Aorta (tissue), 5 donors: ENCODE results near the gene CREB5. TPM values are rescaled to one million over a fixed set of nuclear protein-coding genes. Genes with fewer than 3 reads are reported as not detected.
"Not testable (repeated sequence)": the region's sequence is repeated elsewhere in the genome, so short reads cannot be mapped to it uniquely, and the experiment has no call there.

ENCODE experiments used
- ATAC-seq: fragments of 200-7000 bp; cut with Tn5 transposase; one replicate; pipeline ENCODE4 v1.9.1; 2022; ENCODE audit warnings: moderate library complexity; ENCODE audit not compliant: low FRiP score
- DNase-seq, 2 donors: peaks; one replicate each; pipeline ENCODE4 v3.0.0-alpha.2; 2020
- H3K27ac ChIP-seq, 2 donors: one replicate each; pipeline ENCODE4 v1.5.1; 2013; ENCODE audit warnings: low read length in 2 of 2, mild to moderate bottlenecking in 2 of 2, moderate library complexity in 2 of 2, control low read depth in 1 of 2, inconsistent platforms in 1 of 2, low read depth in 1 of 2
- H3K27me3 ChIP-seq, 2 donors: one replicate each; pipeline ENCODE4 v1.6.1; 2013; ENCODE audit warnings: control low read depth in 1 of 2, low read length in 1 of 2, mild to moderate bottlenecking in 1 of 2, moderate library complexity in 1 of 2; ENCODE audit not compliant: insufficient read depth in 2 of 2, control insufficient read depth in 1 of 2
- H3K36me3 ChIP-seq, 2 donors: one replicate each; pipeline ENCODE4 v1.6.1; 2013; ENCODE audit warnings: control low read depth in 1 of 2, low read length in 1 of 2, mild to moderate bottlenecking in 1 of 2; ENCODE audit not compliant: insufficient read depth in 2 of 2, control insufficient read depth in 1 of 2
- H3K4me1 ChIP-seq, 2 donors: one replicate each; pipeline ENCODE4 v1.6.1; 2013; ENCODE audit warnings: low read length in 2 of 2, control low read depth in 1 of 2, mild to moderate bottlenecking in 1 of 2, moderate library complexity in 1 of 2; ENCODE audit not compliant: insufficient read depth in 2 of 2, control insufficient read depth in 1 of 2
- H3K4me3 ChIP-seq, 2 donors: one replicate each; pipeline ENCODE4 v1.5.1; 2013; ENCODE audit warnings: low read length in 2 of 2, control low read depth in 1 of 2, mild to moderate bottlenecking in 1 of 2
- H3K9me3 ChIP-seq: one replicate; pipeline ENCODE4 v1.6.1; 2013; ENCODE audit warnings: mild to moderate bottlenecking, low read length; ENCODE audit not compliant: control insufficient read depth
- WGBS, 2 donors: extraction: QIAGEN DNeasy Blood & Tissue Kit; methylation state at CpG; one replicate each; pipeline ENCODE4 v1.1.7; 2013; 5-methylcytosine and 5-hydroxymethylcytosine counted together
- intact Hi-C, 2 donors: fragments of 100-400 bp; cut with DNase I; formaldehyde crosslinking; loops; one replicate each; pipeline versions ENCODE4 v1.14.2 to v1.15.0; 2022
- polyA plus RNA-seq, 2 donors: library from polyadenylated mRNA; stranded (reverse); fragments of 200-250 nt; gene quantifications; one replicate each; pipeline ENCODE4 v1.2.3, GENCODE V29; 2013
- total RNA-seq, 2 donors: library from RNA; stranded (reverse); fragmentation: NEBNext Ultra II Directional; extraction: Animal tissue kit (Norgen Biotek cat#: 25700); gene quantifications; one replicate each; pipeline ENCODE4 v1.2.1, GENCODE V29; 2021
- donor health status: healthy with polysubstance abuse.
- donor health status: Bipolar disorder and iron deficiency.
- donor health status: DM: no; HTN: no; CAD: no.
- donor health status: DM: no; HTN: no; CAD: no.
- donor health status: DM: yes; HTN: yes; CAD: no.

CREB5 gene
- total and polyA plus RNA-seq, 4 donors, result 2.6 to 57.1 (median 17.9) TPM

GRCh38 chr7:28551766-28552165 is 139.4 kb downstream of the CREB5 start:
- H3K27ac ChIP-seq, H3K4me1 ChIP-seq, intact Hi-C loops, ATAC-seq, DNase-seq, H3K36me3 ChIP-seq, H3K27me3 ChIP-seq, H3K9me3 ChIP-seq, H3K4me3 ChIP-seq: not testable (repeated sequence)
- 0 to 8% methylated on average over 1 of the region's 1 CpG for WGBS, 2 donors

- Histone ChIP-seq H3K9me3 (no peaks in the 10 kb centered on the region), H3K36me3 (no peaks in the 10 kb centered on the region), H3K27me3 (no peaks in the 10 kb centered on the region), H3K27ac (no peak overlapping the region), H3K4me3 (no peak overlapping the region), H3K4me1 (no peaks in the 10 kb centered on the region)
- WGBS, 2 donors, result 95 to 98% methylated on average over 4 of the region's 4 CpGs
- intact Hi-C loops, result no loop called here
- DNase-seq, result no peak
- no peak for ATAC-seq
These were observed 142.6 kb downstream of the CREB5 start for GRCh38 chr7:28554802-28555471.

DNA sequence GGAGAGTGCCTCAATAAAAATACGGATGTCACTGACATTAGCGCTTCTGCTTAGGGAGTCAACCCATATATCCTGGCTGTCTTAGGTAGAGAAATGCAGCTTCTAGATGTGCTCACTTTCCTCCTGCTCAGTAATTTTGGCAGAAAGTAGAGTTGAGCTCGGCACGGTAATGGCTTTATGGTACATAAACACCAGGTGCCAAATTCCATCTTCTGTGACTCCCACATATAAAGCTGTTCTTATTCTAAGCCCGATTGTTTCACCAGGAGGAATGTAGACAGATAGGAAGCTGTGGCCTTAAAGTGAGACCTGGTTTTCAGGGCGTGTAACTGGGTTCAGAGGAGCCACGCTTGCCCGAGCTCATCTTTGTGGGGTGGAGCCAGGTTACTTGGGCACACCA is 143.7 kb downstream of the CREB5 start:
- Histone ChIP-seq H3K36me3 (no peaks in the 10 kb centered on the region), H3K27ac (no peak overlapping the region), H3K4me1 (no peaks in the 10 kb centered on the region), H3K9me3 (no peaks in the 10 kb centered on the region), H3K27me3 (no peaks in the 10 kb centered on the region), H3K4me3 (no peak overlapping the region)
- ATAC-seq (no peak), DNase-seq (no peak)
- 92 to 95% methylated on average over 8 of the region's 8 CpGs for WGBS, 2 donors
- intact Hi-C loops, result no loop called here

- Histone ChIP-seq H3K9me3 (no peaks in the 10 kb centered on the region), H3K27ac (no peak overlapping the region), H3K4me3 (no peak overlapping the region), H3K27me3 (no peaks in the 10 kb centered on the region), H3K4me1 (no peaks in the 10 kb centered on the region), H3K36me3 (no peaks in the 10 kb centered on the region)
- intact Hi-C loops, result no loop called here
- WGBS, 2 donors, result 72 to 75% methylated on average over 2 of the region's 2 CpGs
- DNase-seq, result no peak
- ATAC-seq, result no peak
These were observed 144.4 kb downstream of the CREB5 start for GRCh38 chr7:28556671-28557070.

DNA sequence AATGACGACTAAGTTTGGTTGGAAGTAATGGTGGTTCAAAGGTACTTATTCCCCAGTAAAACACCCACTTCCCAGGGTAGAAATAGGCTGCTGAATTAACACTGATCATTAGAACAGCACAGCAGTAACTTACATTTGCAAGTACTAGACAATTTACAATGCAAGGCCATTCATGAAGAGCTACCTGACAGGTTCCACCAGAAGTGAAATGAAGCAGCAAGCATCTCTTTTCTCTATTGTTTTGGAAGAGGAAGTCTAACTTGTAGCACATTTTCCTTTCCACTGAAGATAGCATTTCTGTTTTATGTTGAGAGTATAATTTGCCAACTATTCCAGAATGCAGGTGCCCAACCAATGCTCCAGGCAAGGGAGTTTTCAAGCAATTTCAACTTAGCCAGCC is 145.9 kb downstream of the CREB5 start:
- ATAC-seq (no peak), DNase-seq (no peak)
- H3K4me3 ChIP-seq, result no peak overlapping the region
- intact Hi-C loops, result no loop called here
- H3K27ac ChIP-seq, result no peak overlapping the region
- H3K9me3 ChIP-seq, result no peaks in the 10 kb centered on the region
- H3K36me3 ChIP-seq, result no peaks in the 10 kb centered on the region
- no peaks in the 10 kb centered on the region for H3K27me3 ChIP-seq
- WGBS, 2 donors, result 67 to 80% methylated on average over 1 of the region's 1 CpG
- H3K4me1 ChIP-seq, result no peaks in the 10 kb centered on the region

- no peak for ATAC-seq
- WGBS, 2 donors, result 37 to 57% methylated on average over 14 to 38 of the region's 38 CpGs
- H3K27ac ChIP-seq, result no peak overlapping the region
- H3K36me3 ChIP-seq, result no peaks in the 10 kb centered on the region
- DNase-seq, result no peak
- H3K4me3 ChIP-seq, result no peak overlapping the region
- no peaks in the 10 kb centered on the region for H3K9me3 ChIP-seq
- intact Hi-C loops, result no loop called here
- no peaks in the 10 kb centered on the region for H3K4me1 ChIP-seq
- no peaks in the 10 kb centered on the region for H3K27me3 ChIP-seq
These were observed 148.4 kb downstream of the CREB5 start for GRCh38 chr7:28560767-28561166.

DNA sequence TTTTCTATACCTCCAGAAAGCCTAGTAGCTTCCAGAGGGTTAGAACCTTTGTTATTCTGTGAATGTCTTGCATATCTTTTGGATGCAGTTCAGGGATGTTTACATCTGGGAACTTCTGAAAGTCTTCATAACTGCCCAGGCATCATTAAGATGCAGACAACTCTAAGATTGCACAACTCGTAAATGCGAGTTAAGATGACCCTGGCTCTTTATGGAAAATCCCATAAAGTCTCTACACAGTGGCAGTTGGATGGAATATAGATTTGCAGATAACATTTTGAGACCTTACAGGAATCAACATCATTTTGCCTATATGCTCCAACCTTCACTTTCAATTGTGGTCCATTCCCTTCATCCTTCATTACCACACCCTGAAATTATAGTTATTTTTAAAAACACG is 151.7 kb downstream of the CREB5 start:
- WGBS, 2 donors, result 96 to 98% methylated on average over 3 of the region's 3 CpGs
- Histone ChIP-seq H3K36me3 (no peaks in the 10 kb centered on the region), H3K27me3 (no peaks in the 10 kb centered on the region), H3K4me1 (no peaks in the 10 kb centered on the region), H3K27ac (no peak overlapping the region), H3K4me3 (no peak overlapping the region), H3K9me3 (no peaks in the 10 kb centered on the region)
- no peak for DNase-seq
- intact Hi-C loops, result no loop called here
- ATAC-seq, result no peak

GRCh38 chr7:28564755-28565374 is 152.5 kb downstream of the CREB5 start:
- DNase-seq (no peak), ATAC-seq (no peak)
- peaks cover 0 to 3% of the 10 kb centered on the region in 2 donors for H3K4me1 ChIP-seq
- no peaks in the 10 kb centered on the region for H3K36me3 ChIP-seq
- no peak overlapping the region for H3K4me3 ChIP-seq
- H3K9me3 ChIP-seq, result no peaks in the 10 kb centered on the region
- no peaks in the 10 kb centered on the region for H3K27me3 ChIP-seq
- intact Hi-C loops, result no loop called here
- 88 to 92% methylated on average over 4 of the region's 4 CpGs for WGBS, 2 donors
- no peak overlapping the region for H3K27ac ChIP-seq

DNA sequence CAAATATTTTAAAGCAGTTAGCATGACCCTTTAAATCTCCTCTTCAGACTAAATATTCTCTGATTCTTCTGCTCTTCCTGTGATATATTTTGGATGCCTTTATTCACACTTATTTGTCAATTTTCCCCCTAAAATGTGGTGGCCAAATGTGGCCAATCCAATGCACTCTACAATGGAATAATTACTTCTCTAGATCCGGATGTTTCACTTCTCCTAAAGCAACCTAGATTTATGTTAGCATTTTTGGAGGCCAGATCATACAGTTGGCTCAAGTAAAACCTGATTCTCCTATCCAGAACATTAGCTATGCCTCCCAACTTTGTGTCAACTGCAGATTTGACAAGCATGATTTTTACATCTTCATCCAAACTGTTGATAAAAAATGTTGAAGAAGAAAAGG is 153.7 kb downstream of the CREB5 start:
- peaks cover 0 to 3% of the 10 kb centered on the region in 2 donors for H3K4me1 ChIP-seq
- intact Hi-C loops, result no loop called here
- H3K27me3 ChIP-seq, result no peaks in the 10 kb centered on the region
- no peaks in the 10 kb centered on the region for H3K36me3 ChIP-seq
- no peak for DNase-seq
- no peak overlapping the region for H3K4me3 ChIP-seq
- no peak overlapping the region for H3K27ac ChIP-seq
- ATAC-seq, result no peak
- H3K9me3 ChIP-seq, result no peaks in the 10 kb centered on the region
- 2 to 6% methylated on average over 1 of the region's 1 CpG for WGBS, 2 donors
